Hematopoietic multipotent progenitor cell treated with erythropoietin and hydrocortisone succinate and interleukin-3 and kit ligand, for 17 days (in vitro differentiated cells): ENCODE data around the gene METRNL.
"Not testable (repeated sequence)": the region's sequence is repeated elsewhere in the genome, so short reads cannot be mapped to it uniquely, and the experiment has no call there.

Experiments used
- DNase-seq: peaks from one replicate; pipeline ENCODE4 v3.0.0-alpha.2; 2015; ENCODE audit warnings: low spot score

METRNL gene, protein sequence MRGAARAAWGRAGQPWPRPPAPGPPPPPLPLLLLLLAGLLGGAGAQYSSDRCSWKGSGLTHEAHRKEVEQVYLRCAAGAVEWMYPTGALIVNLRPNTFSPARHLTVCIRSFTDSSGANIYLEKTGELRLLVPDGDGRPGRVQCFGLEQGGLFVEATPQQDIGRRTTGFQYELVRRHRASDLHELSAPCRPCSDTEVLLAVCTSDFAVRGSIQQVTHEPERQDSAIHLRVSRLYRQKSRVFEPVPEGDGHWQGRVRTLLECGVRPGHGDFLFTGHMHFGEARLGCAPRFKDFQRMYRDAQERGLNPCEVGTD

DNA sequence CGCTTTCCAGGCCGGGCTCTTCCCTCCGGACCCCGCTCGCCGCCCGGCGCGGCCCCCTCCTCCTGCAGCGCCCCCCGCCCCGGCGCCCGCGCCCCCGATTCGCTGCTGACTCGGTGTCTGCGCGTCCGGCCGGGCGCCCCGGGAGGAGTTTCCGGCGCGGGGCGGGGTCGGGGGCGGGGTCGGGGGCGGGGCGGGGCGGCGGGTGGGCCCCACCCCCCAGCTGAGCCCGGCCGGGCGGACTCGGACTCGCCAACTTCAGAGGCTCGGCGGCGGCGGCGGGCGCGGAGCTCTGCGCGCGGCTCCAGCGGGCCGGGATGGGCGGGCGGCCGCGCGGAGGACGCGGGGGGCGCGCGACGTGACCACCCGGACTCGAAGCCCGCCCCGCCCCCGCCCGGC, at the start of gene METRNL:
Gene METRNL, plus strand, starts transcription at position 258 of the 396 bp plus-strand sequence. CDS start 207 bp downstream, outside the sequence.
- peak; percentile 6 for DNase-seq

DNA sequence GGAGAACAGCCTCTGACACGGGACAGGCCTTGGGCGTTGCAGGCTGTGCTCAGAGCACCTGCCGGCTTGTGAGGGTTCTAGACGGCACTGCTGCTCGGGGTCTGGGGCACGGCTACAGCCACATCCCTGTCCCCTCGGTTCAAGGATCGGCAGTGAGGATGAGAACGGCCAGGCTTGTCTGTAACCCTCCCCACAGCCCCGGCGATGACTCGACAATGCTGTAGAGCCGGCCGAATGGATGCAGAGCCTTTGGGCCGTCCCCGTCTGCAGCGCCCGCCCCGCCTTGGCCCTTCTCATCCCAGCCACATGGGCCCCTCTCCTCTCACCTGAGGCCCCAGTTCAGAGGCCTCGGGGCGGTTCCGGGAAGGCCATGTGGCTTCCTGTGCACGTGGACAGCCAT, 49.0 kb upstream of the METRNL start:
- no peak for DNase-seq

- no peak for DNase-seq
Measured at GRCh38 chr17:83031321-83031945, 48.0 kb upstream of the METRNL start.

DNA sequence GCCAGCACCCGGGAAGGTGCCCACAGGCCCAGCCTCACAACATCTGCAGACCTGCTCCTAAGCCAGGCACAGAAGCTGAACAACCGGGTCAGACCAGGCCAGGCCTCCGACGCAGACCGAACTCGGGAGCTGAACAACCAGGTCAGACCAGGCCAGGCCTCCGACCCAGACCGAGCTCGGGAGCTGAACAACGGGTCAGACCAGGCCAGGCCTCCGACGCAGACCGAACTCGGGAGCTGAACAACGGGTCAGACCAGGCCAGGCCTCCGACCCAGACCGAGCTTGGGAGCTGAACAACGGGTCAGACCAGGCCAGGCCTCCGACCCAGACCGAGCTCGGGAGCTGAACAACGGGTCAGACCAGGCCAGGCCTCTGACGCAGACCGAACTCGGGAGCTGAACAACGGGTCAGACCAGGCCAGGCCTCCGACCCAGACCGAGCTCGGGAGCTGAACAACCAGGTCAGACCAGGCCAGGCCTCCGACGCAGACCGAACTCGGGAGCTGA, 47.4 kb upstream of the METRNL start:
- DNase-seq = not testable (repeated sequence)

DNA sequence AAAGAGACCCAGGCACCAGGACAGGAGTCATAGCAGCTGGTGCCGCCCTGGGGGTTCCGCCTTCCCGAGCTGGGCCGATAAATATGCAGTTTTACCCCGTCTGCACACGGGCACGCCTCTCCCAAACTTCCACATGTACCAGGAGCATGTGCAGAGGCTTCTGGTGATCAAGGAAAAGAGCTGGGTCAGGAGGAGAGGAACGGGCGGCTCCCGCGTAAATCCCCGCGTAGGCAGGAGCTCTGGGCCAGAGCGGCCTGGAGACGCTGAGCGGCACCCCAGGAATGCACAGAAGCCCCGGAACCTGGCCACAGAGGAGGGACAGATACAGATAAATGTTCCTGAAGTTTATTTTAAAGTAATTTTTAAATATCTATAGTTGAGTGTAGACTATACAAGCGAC, 46.6 kb upstream of the METRNL start:
- no peak for DNase-seq

DNA sequence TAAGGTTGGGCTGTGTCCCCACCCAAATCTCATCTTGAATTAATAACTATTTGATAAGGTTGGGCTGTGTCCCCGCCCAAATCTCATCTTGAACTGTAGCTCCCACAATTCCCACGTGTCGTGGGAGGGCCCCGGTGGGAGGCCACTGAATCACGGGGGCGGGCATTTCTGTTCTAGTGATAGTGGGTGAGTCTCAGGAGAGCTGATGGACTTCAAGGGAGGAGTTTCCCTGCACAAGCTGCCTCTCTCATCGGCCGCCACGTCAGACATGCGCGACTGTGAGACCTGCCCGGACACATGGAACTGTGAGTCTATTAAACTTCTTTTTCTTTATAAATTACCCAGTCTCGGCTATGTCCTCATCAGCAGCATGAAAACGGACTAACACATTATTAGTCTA, 44.9 kb upstream of the METRNL start:
- no peak for DNase-seq

- no peak for DNase-seq
Measured at GRCh38 chr17:83035722-83036121, 43.7 kb upstream of the METRNL start.

DNA sequence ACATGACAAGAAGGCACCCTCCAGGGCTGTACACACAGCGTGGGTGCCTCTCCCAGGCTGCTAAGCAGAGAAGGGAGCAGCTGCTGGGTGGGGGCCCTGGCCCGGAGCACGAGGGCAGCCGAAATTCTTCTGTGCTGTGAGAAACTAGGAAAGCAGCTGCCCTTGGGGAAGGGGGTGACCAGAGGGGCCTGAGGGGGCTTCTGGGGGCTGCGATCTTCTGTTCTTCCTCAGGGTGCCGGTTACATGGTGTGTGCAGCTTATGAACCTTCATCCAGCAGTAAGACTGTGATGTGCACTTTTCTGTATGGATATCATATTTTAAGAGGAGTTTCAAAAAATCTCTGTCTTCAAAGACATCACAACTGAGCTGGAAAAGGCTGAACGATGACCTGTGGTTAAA, 43.2 kb upstream of the METRNL start:
- DNase-seq = no peak

- DNase-seq = no peak
Measured at GRCh38 chr17:83036666-83037065, 42.7 kb upstream of the METRNL start.

- DNase-seq = no peak
Measured at GRCh38 chr17:83037084-83037873, 42.1 kb upstream of the METRNL start.

DNA sequence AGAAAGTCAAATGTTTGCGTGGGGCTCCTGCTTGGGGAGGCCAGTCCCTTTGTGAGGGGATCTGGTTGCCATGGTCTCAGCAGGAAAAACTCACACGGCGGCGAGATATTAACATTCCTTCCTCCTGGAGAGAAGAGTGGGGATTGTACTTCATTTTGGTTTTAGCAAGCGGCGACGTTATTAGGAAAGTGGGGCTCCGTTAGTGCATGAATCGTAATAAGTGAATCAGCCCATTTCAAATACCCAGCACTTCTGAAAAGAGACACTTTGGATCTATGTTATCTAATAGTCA, 41.6 kb upstream of the METRNL start:
- no peak for DNase-seq

GRCh38 chr17:83038983-83039382, 40.4 kb upstream of the METRNL start:
- not testable (repeated sequence) for DNase-seq

GRCh38 chr17:83041305-83041704, 38.1 kb upstream of the METRNL start:
- no peak for DNase-seq

GRCh38 chr17:83042522-83043158, 36.8 kb upstream of the METRNL start:
- no peak for DNase-seq

GRCh38 chr17:83044479-83044878, 34.9 kb upstream of the METRNL start:
- DNase-seq = not testable (repeated sequence)

DNA sequence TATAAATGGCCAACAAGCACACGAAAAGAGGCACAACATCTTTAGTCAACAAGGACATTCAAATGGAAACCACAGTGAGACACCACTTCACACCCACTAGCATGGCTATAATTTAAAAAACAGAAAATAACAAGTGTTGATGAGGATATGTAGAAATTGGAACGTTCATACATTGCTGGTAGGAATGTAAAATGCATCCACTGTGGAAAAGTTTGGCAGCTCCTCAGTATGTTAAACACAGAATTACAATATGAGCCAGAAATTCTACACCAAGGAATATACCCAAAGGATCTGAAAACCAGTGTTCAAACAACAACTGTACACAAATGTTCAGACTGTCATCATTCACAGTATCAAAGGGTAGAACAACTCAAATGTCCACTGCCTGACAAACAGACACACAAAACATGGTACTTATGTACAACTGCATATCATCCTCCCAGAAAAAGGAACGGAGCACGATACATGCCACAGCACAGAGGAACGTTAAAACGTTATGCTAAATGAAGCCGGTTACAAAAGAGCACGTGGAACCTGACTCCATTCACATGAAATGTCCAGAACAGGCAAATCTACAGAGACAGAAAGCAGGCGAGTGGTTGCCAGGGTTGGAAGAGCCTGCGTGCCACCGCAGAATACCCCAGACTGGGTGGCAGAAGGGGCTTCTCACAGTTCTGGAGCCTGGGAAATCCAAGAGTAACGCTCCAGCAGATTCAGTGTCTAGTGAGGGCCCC, 32.8 kb upstream of the METRNL start:
- DNase-seq = no peak

DNA sequence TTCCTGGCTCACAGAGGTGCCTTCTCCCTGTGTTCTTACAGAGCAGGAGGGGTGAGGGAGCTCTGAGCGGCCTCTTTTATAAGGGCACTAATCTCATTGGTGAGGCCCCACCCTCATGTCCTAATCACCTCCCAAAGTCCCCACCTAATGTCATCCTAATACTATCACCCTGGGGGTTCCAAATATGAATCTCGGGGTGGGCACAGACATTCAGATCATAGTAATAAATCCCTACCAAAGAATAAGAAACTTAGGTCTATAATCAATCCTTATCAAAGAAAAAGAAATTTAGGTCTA, 32.3 kb upstream of the METRNL start:
- no peak for DNase-seq

DNA sequence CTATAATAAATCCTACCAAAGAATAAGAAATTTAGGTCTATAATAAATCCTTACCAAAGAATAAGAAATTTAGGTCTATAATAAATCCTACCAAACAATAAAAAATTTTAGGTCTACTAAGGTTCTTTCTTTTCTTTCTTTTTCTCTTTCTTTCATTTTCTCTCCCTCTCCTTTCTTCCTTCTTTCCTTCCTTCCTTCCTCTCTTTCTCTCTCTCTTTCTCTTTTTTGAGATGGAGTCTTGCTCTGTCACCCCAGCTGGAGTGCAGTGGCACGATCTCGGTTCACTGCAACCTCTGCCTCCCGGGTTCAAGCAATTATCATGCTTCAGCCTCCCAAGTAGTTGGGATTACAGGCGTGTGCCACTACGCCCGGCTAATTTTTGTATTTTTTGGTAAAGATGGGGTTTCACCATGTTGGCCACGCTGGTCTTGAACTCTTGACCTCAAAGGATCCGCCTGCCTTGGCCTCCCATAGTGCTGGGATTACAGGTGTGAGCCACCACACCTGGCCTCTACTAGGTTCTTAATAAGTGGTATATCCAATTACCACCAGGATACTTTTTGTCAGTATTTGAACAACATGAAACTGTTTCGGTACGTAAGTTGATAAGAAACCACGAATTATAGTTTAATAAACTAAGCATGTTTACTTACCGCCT, 31.5 kb upstream of the METRNL start:
- DNase-seq = not testable (repeated sequence)

- no peak for DNase-seq
Measured at GRCh38 chr17:83050651-83051395, 28.6 kb upstream of the METRNL start.

DNA sequence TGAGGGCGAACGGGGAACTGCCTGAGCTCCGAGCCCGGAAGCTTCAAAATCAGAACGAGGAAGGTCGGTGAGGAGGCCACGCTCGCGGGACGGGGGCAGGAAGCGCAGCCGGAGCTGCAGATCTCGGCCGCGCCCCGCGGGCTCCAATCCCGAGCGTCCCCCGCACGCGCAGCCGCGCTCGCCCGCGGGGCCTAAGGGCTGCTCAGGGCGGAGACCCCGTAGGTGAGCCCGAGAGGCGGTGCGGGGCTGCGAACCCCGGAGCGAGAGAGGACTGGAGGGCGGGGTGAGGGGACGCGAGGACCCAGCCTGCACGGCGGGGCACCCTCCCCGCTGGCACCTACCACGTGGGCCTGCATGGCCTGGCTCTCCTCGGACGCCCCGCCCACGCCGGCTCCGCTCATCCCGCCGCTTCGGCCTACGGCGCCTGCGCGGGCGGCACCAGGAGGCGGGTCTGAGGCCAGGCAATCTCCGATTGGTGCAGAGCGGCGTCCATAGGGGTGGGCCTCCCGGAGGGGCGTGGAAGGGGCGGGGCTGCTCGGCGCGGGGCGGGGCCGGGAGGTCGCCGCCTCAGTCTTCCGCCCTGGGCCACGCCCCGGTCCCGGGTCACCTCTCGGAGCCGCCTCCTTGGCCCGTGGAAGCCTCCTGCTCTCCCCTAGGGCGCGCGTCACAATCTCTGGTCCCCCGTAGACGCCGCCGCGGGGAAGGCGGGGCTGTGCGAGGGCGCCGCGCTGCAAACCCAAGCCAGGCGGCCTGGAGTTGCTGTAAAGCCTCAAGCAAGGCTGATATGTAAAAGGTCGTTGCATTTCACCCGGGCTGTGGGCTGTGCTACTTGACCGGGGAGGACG, 27.8 kb upstream of the METRNL start:
- DNase-seq = peak; percentile 94
